HG02642 (cell line): ENCODE results near the gene SCPEP1.

Source experiments
- ATAC-seq: cut with Tn5 transposase; IDR thresholded peaks from one replicate; pipeline ENCODE4 v1.9.1; 2021; ENCODE audit warnings: mild to moderate bottlenecking; ENCODE audit not compliant: unreplicated experiment, poor library complexity

The SCPEP1 gene

DNA sequence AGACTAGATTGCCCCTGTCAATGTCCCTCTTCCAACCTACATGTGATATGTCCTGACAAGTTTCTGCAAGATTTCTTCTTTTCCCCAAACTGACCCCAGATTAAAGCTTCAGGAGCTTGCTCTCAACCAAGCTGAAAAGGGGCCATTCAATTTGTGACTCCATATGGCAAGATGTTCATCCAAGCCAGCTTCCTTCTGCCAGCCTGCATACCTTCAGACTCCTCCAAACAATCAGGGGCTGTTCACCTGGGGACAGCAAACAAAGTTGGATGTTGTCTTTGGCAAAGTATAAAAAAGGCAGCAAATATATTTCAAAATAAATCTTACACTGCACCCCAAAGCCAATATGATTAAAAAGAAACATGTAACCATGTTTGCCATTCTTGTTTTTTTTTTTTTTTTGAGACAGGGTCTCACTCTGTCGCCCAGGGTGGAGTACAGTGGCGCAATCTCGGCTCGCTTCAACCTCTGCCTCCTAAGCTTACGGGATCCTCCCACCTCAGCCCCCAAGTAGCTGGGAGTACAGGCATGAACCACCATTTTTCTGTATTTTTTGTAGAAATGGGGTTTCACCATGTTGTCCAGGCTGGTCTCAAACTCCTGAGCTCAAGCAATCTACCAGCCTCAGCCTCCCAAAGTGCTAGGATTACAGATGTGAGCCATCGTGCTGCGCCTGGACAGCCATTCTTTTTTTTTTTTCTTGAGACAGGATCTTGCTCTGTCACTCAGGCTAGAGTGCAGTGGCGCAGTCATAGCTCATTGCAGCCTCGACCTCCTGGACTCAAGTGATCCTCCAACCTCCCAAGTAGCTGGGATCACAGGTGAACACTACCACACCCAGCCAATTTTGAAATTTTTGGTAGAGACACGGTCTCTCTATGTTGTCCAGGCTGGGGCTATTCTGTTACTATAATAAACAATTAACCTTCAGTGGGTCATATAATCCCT lies 57.1 kb downstream of the SCPEP1 start:
- ATAC-seq: no peak

DNA sequence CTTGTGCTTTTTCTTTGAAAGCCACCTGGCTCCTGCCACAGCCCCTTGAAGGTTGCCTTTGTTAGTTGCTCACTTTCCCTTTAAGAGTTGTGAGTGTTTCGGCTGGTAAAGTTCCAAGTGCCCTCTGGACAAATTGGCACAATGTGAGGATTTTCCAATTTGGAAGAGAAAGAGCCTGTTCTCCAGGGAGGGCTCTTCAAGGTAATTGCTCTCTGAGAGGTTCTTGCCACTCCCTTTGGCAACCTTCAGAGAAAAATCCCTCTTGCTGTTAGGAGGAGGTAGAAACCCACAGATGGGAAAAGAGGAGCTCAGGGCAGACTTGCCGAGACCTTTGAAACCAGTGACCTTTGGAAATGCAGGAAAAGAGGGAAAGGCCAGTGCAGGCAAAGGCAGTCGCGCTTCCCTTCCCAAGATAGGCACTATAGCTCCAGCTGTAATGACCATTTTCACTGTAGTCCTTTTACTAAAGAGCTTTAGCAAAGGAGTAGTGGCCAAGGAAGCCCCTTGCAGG lies 58.1 kb downstream of the SCPEP1 start:
- ATAC-seq: no peak

DNA sequence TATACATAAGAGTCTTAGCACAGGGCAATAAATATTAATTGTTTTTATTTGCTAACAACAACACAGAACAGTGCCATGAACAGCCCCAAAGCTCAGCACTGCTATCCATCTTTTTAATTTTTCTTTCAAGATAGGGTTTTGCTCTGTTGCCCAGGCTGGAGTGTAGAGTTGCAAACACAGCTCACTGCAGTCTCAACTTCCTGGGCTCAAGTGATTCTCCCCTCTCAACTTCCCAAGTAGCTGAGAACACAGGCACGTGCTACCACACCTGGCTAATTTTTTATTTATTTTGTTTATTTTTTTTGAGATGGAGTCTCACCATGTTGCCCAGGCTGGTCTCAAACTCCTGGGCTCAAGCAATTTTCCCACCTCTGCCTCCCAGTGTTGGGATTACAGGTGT lies 59.5 kb downstream of the SCPEP1 start:
- no peak for ATAC-seq

DNA sequence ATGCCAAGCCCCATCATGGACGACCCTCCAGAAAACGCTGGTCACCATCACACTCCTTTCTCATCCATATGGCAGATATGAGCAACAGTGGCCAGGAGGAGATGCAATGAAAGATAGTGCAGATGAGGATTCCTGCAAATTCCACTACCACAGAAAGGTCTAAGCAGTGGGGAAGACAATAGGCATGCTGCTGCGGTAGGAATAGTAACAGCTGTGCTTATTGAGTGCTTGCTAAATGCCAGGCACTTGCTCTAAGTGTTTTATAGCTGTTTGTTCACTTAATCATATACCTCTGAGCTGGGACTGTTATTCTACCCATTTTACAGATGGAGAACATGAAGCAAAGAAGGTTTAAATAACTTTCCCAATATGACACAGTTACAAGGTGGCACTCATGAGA lies 60.6 kb downstream of the SCPEP1 start:
- ATAC-seq: no peak

DNA sequence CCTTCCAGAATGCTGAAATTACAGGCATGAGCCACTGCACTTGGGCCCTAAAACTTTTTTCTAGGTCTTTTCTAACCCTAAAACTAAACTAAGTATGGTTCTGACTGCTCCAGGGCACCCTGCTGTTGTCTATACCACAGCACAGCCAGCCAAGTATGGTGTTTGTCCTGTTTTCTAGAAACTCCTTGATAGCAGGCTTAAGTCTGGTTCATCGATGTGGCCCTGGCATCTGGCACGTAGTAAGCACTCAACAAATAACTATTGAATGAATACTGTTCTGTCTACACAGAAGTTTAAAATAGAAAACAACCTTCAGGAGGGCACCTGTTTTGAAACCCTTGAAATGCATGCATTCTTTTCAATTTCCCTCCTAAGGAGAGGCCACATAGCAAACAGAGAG lies 62.6 kb downstream of the SCPEP1 start:
- no peak for ATAC-seq

DNA sequence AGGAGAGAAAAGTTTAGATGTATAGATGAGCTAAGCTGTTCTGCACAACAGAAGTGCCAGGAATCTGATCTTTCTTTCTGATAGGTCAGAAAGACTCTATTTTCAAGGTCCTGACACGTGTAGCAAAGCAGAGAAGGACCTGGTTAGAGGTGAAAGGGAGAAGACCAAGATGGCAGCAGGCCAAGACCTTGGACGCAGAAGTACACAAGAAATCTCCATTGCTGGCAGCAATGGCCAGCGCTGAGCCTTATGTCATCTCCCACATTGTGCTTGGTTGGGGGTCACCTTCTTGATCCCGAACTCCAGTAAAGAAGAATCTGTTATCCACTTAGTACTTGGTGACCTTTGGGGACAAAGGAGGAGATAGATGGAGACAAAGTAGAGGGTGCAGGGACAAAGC lies 65.3 kb downstream of the SCPEP1 start:
- no peak for ATAC-seq

DNA sequence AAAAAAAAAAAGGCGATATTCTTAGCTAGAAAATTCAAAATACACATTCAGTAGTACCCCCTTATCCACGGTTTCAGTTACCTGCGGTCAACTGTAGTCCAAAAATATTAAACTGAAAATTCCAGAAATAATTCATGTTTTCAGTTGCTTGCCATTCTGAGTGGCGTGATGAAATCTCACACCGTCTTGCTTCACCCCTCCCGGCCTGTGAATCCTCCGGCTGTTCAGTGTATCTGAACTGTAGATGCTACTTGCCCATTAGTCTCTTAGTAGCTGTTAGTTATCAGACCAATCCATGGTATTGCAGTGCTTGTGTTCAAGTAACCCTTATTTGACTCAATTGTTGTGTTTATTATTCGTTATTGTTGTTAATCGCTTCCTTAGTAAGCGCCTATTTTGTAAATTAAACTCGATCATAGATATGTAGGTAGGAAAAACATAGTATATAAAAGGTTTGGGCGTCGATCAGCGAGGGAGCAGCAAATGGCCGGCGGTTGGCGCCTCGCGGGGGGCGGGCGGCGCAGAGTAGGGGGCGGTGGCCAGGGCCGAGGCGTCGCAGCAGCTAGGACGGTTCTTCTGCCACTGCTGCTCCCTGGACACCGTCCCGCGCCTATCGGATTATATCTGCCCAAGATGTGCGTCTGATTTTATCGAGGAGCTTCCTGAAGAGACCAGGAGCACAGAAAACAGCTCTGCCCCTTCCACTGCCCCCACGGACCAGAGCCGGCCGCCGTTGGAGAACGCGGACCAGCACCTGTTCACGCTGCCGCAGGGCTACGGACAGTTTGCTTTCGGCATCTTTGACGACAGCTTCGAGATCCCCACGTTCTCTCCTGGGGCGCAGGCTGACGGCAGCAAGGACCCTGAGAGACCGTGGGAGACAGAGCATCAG lies 67.3 kb downstream of the SCPEP1 start:
- no peak for ATAC-seq

DNA sequence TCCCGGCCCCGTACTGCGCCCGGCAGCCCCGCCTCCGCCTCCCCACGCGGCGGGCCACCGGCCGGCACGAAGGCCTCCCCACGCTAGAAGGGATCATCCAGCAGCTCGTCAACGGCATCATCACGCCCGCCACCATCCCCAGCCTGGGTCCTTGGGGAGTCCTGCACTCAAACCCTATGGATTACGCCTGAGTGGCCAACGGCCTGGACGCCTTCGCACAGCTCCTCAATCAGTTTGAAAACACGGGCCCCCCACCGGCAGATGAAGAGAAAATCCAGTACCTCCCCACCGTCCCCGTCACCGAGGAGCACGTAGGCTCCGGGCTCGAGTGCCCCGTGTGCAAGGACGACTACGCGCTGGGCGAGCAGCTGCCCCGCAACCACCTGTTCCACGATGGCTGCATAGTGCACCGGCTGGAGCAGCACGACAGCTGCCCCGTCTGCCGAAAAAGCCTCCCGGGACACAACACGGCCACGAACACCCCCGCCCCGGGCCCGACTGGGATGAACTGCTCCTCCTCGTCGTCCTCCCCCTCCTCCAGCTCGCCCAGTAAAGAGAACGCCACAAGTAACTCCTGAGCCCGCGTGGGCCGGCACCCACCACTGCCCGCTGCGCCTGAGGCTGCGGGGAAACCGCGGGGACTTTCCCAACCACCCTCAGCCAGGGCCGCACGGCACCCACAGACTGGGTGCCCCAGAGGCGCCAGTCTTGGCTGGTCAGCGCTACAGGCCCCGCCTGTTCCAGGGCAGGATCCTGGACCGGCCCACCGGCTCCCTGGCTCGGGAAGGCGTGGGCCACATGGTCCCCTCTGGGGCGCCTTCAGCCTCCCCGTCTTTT lies 68.2 kb downstream of the SCPEP1 start:
- peak; percentile 77 for ATAC-seq

DNA sequence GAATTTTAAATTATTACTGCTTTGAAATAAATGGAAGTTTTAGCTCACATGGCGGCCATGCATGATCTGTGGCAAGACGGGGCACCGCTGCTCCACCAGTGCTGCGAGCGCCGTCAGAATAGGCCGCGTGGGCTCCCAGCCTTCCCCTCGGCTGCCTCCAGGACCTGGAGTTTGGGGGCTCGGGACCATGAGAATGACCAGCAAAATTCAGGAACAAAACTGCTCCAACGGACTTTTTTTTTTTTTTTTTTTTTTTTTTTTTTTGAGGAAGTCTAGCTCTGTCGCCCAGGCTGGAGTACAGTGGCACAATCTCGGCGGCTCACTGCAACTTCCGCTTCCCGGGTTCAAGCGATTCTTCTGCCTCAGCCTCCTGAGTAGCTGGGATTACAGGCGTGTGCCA lies 68.8 kb downstream of the SCPEP1 start:
- peak; percentile 10 for ATAC-seq

DNA sequence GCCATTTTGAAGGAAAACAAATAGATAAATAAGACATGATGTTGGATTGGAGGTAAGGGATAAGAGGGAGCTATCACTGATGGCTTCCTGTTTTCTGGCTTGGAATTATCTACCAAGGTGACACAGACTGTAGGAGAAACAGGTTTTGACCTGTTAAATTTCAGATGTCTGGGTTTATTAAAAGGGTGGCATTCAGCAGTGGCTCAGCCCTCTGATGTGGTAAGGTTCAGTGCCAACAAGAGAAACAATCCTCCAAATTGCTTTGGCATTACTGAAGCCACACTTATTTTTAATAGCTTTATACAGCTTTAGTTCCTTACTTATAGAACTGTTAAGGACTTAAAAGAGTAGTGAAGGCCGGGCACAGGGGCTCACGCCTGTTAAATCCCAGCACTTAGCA lies 70.2 kb downstream of the SCPEP1 start:
- ATAC-seq: no peak

DNA sequence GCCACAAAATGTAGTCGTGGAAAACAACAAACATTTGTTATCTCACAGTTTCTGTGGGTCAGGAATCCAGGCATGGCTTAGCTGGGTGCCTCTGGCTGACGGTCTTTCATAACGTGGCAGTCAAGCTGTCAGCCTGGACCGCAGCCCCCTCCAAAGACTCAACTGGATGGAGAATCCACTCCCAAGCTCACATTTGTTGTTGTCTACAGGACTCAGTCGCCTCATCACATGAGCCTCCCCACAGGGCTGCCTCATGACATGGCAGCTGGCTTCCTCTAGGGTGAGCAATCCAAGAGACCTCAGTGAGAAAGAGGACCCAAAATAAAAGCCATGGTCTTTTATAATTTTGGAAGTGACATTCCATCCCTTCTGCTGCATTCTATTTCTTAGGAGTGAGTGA lies 72.4 kb downstream of the SCPEP1 start:
- ATAC-seq: no peak

DNA sequence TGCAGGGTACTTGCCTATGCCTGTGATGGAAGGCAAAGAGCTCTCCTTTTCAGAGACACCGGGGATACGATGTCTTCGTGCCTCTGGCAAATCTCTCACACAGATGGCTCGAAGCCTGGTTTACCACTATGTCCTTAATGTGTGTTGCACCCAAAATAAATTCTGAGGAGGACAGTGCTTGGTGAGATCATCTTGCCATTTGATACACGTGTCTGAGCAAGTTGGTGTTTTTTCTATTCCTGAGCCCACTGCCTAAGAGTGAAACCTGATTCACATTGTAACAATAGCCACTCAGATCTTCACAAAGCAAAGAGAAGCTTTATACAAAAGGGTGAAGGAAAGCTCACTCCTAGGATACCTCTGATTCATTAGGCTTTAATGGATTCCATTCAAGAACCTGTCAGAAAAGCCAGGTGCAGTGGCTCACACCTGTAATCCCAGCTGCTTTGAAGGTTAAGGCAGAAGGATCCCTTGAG lies 74.0 kb downstream of the SCPEP1 start:
- ATAC-seq: no peak
